ENCODE results near the gene RPN1. TPM values are rescaled to one million over a fixed set of nuclear protein-coding genes. Genes with fewer than 3 reads are reported as not detected.
A peak's percentile ranks its signal among the peaks of the same experiment; 100 is the strongest.

The RPN1 gene
- total RNA-seq, 6 donors from 2014 or later, result 81.7 to 321 (median 218) TPM

DNA sequence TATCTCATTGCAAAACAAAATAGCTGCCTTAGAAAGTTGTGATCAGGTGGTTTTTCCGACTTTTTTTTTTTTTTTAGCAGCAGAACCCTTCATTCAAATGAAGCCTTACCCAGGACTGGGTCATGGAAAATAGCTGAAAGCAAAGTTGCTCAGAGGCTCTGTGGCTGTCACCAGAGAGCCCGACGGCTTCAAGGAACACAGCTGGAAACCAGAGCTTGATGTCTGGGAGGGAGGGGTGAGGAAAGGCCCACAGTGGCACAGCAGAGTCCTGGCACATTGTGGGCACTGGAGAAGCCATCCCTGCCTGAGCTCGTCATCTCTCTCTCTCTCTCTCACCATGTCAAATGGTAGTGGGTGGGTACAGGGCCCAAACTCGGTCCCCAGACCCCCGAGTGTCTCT is 77.5 kb downstream of the RPN1 start:
- TF ChIP-seq, protein P1, sequence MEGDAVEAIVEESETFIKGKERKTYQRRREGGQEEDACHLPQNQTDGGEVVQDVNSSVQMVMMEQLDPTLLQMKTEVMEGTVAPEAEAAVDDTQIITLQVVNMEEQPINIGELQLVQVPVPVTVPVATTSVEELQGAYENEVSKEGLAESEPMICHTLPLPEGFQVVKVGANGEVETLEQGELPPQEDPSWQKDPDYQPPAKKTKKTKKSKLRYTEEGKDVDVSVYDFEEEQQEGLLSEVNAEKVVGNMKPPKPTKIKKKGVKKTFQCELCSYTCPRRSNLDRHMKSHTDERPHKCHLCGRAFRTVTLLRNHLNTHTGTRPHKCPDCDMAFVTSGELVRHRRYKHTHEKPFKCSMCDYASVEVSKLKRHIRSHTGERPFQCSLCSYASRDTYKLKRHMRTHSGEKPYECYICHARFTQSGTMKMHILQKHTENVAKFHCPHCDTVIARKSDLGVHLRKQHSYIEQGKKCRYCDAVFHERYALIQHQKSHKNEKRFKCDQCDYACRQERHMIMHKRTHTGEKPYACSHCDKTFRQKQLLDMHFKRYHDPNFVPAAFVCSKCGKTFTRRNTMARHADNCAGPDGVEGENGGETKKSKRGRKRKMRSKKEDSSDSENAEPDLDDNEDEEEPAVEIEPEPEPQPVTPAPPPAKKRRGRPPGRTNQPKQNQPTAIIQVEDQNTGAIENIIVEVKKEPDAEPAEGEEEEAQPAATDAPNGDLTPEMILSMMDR (IDR thresholded peaks at IDR 0.05), result no peak
- TF ChIP-seq POLR2A (IDR thresholded peaks at IDR 0.05), result no peak
- no peak for TF ChIP-seq POLR2AphosphoS5 (IDR thresholded peaks at IDR 0.05)
- no peak for TF ChIP-seq EP300 (IDR thresholded peaks at IDR 0.05)
- Histone ChIP-seq H3K27ac (peak overlapping the region; percentile 54 to 76 (median 70)), H3K27me3 (no peaks in the 10 kb centered on the region), H3K4me1 (peaks cover 5 to 27% (median 17%) of the 10 kb centered on the region in 4 donors), H3K4me3 (no peak overlapping the region), H3K9me3 (no peaks in the 10 kb centered on the region), H3K36me3 (no peaks in the 10 kb centered on the region)
- 19 to 28% methylated on average over 5 to 6 of the region's 6 CpGs for WGBS, 2 donors
- no peak for ATAC-seq (ENCODE audit: low FRiP score in 2 of 2)
- no peak for DNase-seq

DNA sequence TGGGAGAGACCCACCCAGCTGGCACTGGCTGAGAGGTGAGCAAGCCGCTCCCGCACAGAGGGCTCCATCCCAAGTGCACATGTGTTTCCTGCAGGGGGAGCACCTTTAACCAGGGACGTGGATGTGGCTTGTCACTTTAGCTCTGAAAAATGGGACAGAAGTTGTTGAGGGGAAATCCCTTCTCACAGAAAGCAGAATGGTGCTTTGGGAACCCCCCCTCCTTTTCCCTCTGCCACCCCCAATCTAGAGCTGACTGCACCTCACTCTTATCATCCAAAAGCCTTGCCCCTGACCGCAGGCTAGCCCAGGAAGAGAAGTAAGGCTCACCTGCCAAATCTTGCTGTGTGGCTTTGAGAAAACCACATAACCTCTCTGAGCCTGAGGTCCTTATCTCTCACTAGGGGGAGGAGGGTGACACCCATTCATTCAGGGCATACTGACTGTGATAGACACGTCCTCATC is 77.9 kb downstream of the RPN1 start:
- ATAC-seq (ENCODE audit: low FRiP score in 2 of 2), result no peak
- WGBS, 2 donors, result 32 to 41% methylated on average over 5 of the region's 5 CpGs
- Histone ChIP-seq H3K9me3 (no peaks in the 10 kb centered on the region), H3K4me3 (no peak overlapping the region), H3K27me3 (no peaks in the 10 kb centered on the region), H3K27ac (peak overlapping the region in 3 of 4 donors; percentile 54 to 76 (median 72)), H3K36me3 (no peaks in the 10 kb centered on the region), H3K4me1 (peaks cover 9 to 27% (median 19%) of the 10 kb centered on the region in 4 donors)
- DNase-seq, result no peak
- TF ChIP-seq EP300 (IDR thresholded peaks at IDR 0.05), result no peak
- TF ChIP-seq, protein P1 (IDR thresholded peaks at IDR 0.05), result peak in 1 of 6 experiments; percentile 10
- no peak for TF ChIP-seq POLR2A (IDR thresholded peaks at IDR 0.05)
- no peak for TF ChIP-seq POLR2AphosphoS5 (IDR thresholded peaks at IDR 0.05)

DNA sequence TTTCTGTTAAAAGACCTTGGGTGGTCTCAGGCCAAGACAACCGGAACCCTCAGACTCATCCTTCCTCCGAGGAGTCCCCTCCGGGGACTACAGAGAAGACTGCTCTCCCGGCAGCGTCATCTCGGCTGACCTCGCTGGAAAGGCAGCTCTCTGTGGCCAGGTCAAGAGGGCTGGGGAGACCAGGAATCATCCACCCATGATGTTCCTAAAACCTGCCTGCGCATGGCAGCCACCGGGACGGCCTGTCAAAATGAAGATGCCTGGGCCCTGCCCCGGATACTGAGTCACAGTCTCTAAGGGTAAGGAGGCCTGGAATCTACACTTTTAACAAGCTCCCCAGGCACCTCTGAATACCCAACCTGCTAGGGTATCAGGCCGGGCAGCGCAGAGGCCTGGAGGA is 78.6 kb downstream of the RPN1 start:
- DNase-seq (no peak), ATAC-seq (ENCODE audit: low FRiP score in 2 of 2) (no peak)
- Histone ChIP-seq H3K4me1 (peaks cover 9 to 27% (median 19%) of the 10 kb centered on the region in 4 donors), H3K4me3 (no peak overlapping the region), H3K36me3 (no peaks in the 10 kb centered on the region), H3K27ac (no peak overlapping the region), H3K27me3 (no peaks in the 10 kb centered on the region), H3K9me3 (no peaks in the 10 kb centered on the region)
- TF ChIP-seq, protein P1 (IDR thresholded peaks at IDR 0.05), result no peak
- TF ChIP-seq POLR2AphosphoS5 (IDR thresholded peaks at IDR 0.05) (no peak), POLR2A (IDR thresholded peaks at IDR 0.05) (no peak), EP300 (IDR thresholded peaks at IDR 0.05) (no peak)
- WGBS, 2 donors, result 92 to 97% methylated on average over 10 to 12 of the region's 13 CpGs

Other genes starting within 250 kb of the RPN1 start
- gene DNAJB8, start 183.9 kb downstream of the RPN1 start, total RNA-seq, result not detected
- gene GATA2, start 157.6 kb downstream of the RPN1 start, total RNA-seq, result 10 to 100 TPM; 17.8 to 97.0 (median 63.0) TPM
- gene RAB7A, start 75.4 kb upstream of the RPN1 start, total RNA-seq, result 100 to 1,000 TPM in 5 of 6 donors, 10 to 100 TPM in 1; 72.3 to 287 (median 139) TPM
- gene ACAD9, start 228.8 kb upstream of the RPN1 start, total RNA-seq, result 10 to 100 TPM; 32.5 to 80.7 (median 44.0) TPM